Smooth muscle cell (in vitro differentiated cells): Measurements from ENCODE around the gene BRD7. TPM values are rescaled to one million over a fixed set of nuclear protein-coding genes. Genes with fewer than 3 reads are reported as not detected.
A peak's percentile ranks its signal among the peaks of the same experiment; 100 is the strongest.

Experiments
- DNase-seq: peaks from one replicate; lab custom pipeline; 2025; ENCODE audit not compliant: unreplicated experiment; lab: John Stamatoyannopoulos, UW
- H2AFZ ChIP-seq: fragments of 200-600 bp; sonication (generic); 2 replicates; pipeline ENCODE4 v1.6.0; 2016; ENCODE audit warnings: antibody characterized with exemption, low read depth, mild to moderate bottlenecking
- H3F3A ChIP-seq: fragments of 200-600 bp; sonication (generic); 2 replicates; pipeline ENCODE4 v1.6.0; 2017; ENCODE audit warnings: antibody characterized with exemption, low read depth
- H3K27ac ChIP-seq: fragments of 200-600 bp; sonication (generic); 2 replicates; pipeline ENCODE4 v1.5.1; 2016; ENCODE audit warnings: low read depth, mild to moderate bottlenecking
- H3K27me3 ChIP-seq: fragments of 200-600 bp; sonication (generic); 2 replicates; pipeline ENCODE4 v1.6.1; 2016; ENCODE audit warnings: low read depth, mild to moderate bottlenecking
- H3K36me3 ChIP-seq: fragments of 200-600 bp; sonication (generic); 2 replicates; pipeline ENCODE4 v1.5.1; 2016; ENCODE audit warnings: low read depth
- H3K4me1 ChIP-seq: fragments of 200-600 bp; sonication (generic); 2 replicates; pipeline ENCODE4 v1.5.1; 2016; ENCODE audit warnings: low read depth
- H3K4me2 ChIP-seq: fragments of 200-600 bp; sonication (generic); 2 replicates; pipeline ENCODE4 v1.6.0; 2016; ENCODE audit warnings: mild to moderate bottlenecking
- H3K4me3 ChIP-seq: fragments of 200-600 bp; sonication (generic); 2 replicates; pipeline ENCODE4 v1.5.1; 2016; ENCODE audit warnings: mild to moderate bottlenecking
- H3K79me2 ChIP-seq: fragments of 200-600 bp; sonication (generic); 2 replicates; pipeline ENCODE4 v1.6.0; 2016; ENCODE audit warnings: low read depth, mild to moderate bottlenecking
- H3K9ac ChIP-seq: fragments of 200-600 bp; sonication (generic); 2 replicates; pipeline ENCODE4 v1.6.0; 2016; ENCODE audit warnings: low read depth
- H3K9me3 ChIP-seq: fragments of 200-600 bp; sonication (generic); replicated peaks from 2 replicates; pipeline ENCODE4 v1.5.1; 2016; ENCODE audit warnings: low read depth
- H4K20me1 ChIP-seq: fragments of 200-600 bp; sonication (generic); 2 replicates; pipeline ENCODE4 v1.6.0; 2016; ENCODE audit warnings: low read depth
- CTCF ChIP-seq: fragments of 200-600 bp; sonication (generic); IDR thresholded peaks from 2 replicates; pipeline ENCODE4 v1.5.1; 2017; ENCODE audit warnings: borderline replicate concordance, mild to moderate bottlenecking, antibody characterized with exemption; ENCODE audit not compliant: insufficient read depth, poor library complexity, severe bottlenecking
- WGBS: methylation state at CpG from one replicate; pipeline ENCODE4 v1.1.7; 2016; ENCODE audit warnings: low lambda C conversion rate; 5-methylcytosine and 5-hydroxymethylcytosine counted together
- microRNA-seq: library from miRNA; unstranded; fragments of <30 nt; microRNA quantifications from one replicate; pipeline ENCODE4, GENCODE V29; 2016; ENCODE audit warnings: borderline number of aligned reads
- polyA plus RNA-seq: library from polyadenylated mRNA; unstranded; fragments of >200 nt; fragmentation: Nextera tagmentation; extraction: Ambion mirVana; gene quantifications from 2 replicates; pipeline ENCODE4 v1.2.1, GENCODE V29; 2016
- small RNA-seq: library from RNA; depleted of rRNA; stranded (forward); fragments of <200 nt; gene quantifications from one replicate; pipeline ENCODE3, GENCODE V24; 2014
- total RNA-seq: library from RNA; depleted of rRNA; stranded (reverse); fragments of >200 nt; gene quantifications from 2 replicates; pipeline ENCODE4 v1.2.3, GENCODE V29; 2014

BRD7 gene
- total and polyA plus RNA-seq, 2 experiments from 2014 or later: 33.9 to 40.4 TPM

GRCh38 chr16:50266337-50267091 is 102.3 kb downstream of the BRD7 start, which contains the start of gene ADCY7:
Gene ADCY7, plus strand, starts transcription at chr16:50266551. Its CDS starts 21,629 bp downstream, at chr16:50288180.
- Histone ChIP-seq H3K9me3 (no peaks in the 10 kb centered on the region), H3K79me2 (peaks cover 14% of the 10 kb centered on the region), H3K9ac (peak within 1 kb of the TSS; percentile 79), H4K20me1 (peaks cover 19% of the 10 kb centered on the region), H3K36me3 (no peaks in the 10 kb centered on the region), H3K27me3 (no peaks in the 10 kb centered on the region), H3F3A (no peaks in the 10 kb centered on the region), H3K4me2 (peak within 1 kb of the TSS; percentile 83), H3K4me1 (peaks cover 10% of the 10 kb centered on the region), H2AFZ (no peak within 1 kb of the TSS), H3K4me3 (peak within 1 kb of the TSS; percentile 36), H3K27ac (peak within 1 kb of the TSS; percentile 93)
- 2% methylated on average over 13 of the region's 25 CpGs for WGBS
- DNase-seq: peak; percentile 45
- no peak for TF ChIP-seq CTCF

Small RNAs within 50 kb of the gene (microRNA-seq; reads per million reads assigned to microRNA genes)
- gene MIR6771: not detected

Small RNAs within 50 kb of the gene (small RNA-seq; reads per million reads assigned to genes)
- gene MIR6771: not detected

Other genes with a start within 250 kb of the BRD7 start
- gene TENT4B, start 215.7 kb downstream of the BRD7 start, total RNA-seq: 8.8 and 10.3 TPM in 2 replicates
- 2.6 and 4.4 TPM in 2 replicates for gene TENT4B, start 215.7 kb downstream of the BRD7 start, polyA plus RNA-seq
- 31.6 and 37.1 TPM in 2 replicates for gene ADCY7, start 102.4 kb downstream of the BRD7 start, total RNA-seq
- 28.1 and 30.7 TPM in 2 replicates for gene ADCY7, start 102.4 kb downstream of the BRD7 start, polyA plus RNA-seq
- 4.5 and 5.6 TPM in 2 replicates for gene NKD1, start 179.4 kb upstream of the BRD7 start, total RNA-seq
- 8.8 and 18.8 TPM in 2 replicates for gene NKD1, start 179.4 kb upstream of the BRD7 start, polyA plus RNA-seq